Stimulated activated CD4-positive, alpha-beta T cell treated with anti-CD3 and anti-CD28 coated beads, Interleukin-2, amount 100 ng/mL, for 24 hours (primary cell): Measurements from ENCODE around the gene ZNF804A.
"Not testable (repeated sequence)": the region's sequence is repeated elsewhere in the genome, so short reads cannot be mapped to it uniquely, and the experiment has no call there.

Experiments
- DNase-seq, 2 donors: peaks; one replicate each; pipeline ENCODE4 v3.0.0-alpha.2; 2020

Gene ZNF804A

GRCh38 chr2:184834699-184835397, 236.5 kb downstream of the ZNF804A start:
- DNase-seq: no peak

- DNase-seq: no peak
Observed at GRCh38 chr2:184835398-184835715, 237.0 kb downstream of the ZNF804A start.

- no peak for DNase-seq
Observed at GRCh38 chr2:184847331-184847730, 249.0 kb downstream of the ZNF804A start.

GRCh38 chr2:184849516-184849915, 251.2 kb downstream of the ZNF804A start:
- no peak for DNase-seq

- DNase-seq: no peak
Observed at GRCh38 chr2:184851576-184851975, 253.2 kb downstream of the ZNF804A start.

GRCh38 chr2:184859187-184859586, 260.9 kb downstream of the ZNF804A start:
- DNase-seq: no peak

GRCh38 chr2:184860744-184861143, 262.4 kb downstream of the ZNF804A start:
- no peak for DNase-seq

- no peak for DNase-seq
Observed at GRCh38 chr2:184875212-184875611, 276.9 kb downstream of the ZNF804A start.

GRCh38 chr2:184875911-184876310, 277.6 kb downstream of the ZNF804A start:
- DNase-seq: no peak

- no peak for DNase-seq
Observed at GRCh38 chr2:184877909-184878308, 279.6 kb downstream of the ZNF804A start.

GRCh38 chr2:184879671-184880070, 281.3 kb downstream of the ZNF804A start:
- DNase-seq: no peak

GRCh38 chr2:184886585-184886984, 288.3 kb downstream of the ZNF804A start:
- DNase-seq: not testable (repeated sequence)

- no peak for DNase-seq
Observed at GRCh38 chr2:184890311-184890710, 292.0 kb downstream of the ZNF804A start.

- no peak for DNase-seq
Observed at GRCh38 chr2:184904991-184905390, 306.7 kb downstream of the ZNF804A start.

GRCh38 chr2:184906160-184906559, 307.8 kb downstream of the ZNF804A start:
- no peak for DNase-seq

- no peak for DNase-seq
Observed at GRCh38 chr2:184906709-184907108, 308.4 kb downstream of the ZNF804A start.

GRCh38 chr2:184908966-184909365, 310.6 kb downstream of the ZNF804A start:
- no peak for DNase-seq

GRCh38 chr2:184920451-184920965, 322.2 kb downstream of the ZNF804A start:
- no peak for DNase-seq

- no peak for DNase-seq
Observed at GRCh38 chr2:184921676-184922075, 323.3 kb downstream of the ZNF804A start.

- DNase-seq: no peak
Observed at GRCh38 chr2:184923751-184924150, 325.4 kb downstream of the ZNF804A start.

GRCh38 chr2:184927040-184927439, 328.7 kb downstream of the ZNF804A start:
- no peak for DNase-seq

- no peak for DNase-seq
Observed at GRCh38 chr2:184936761-184937160, 338.4 kb downstream of the ZNF804A start.

- DNase-seq: no peak
Observed at GRCh38 chr2:184938221-184938985, 340.1 kb downstream of the ZNF804A start.

GRCh38 chr2:184945326-184945725, 347.0 kb downstream of the ZNF804A start:
- no peak for DNase-seq
